Endothelial cell of umbilical vein (primary cell): ENCODE data around the gene ADARB1. TPM values are rescaled to one million over a fixed set of nuclear protein-coding genes. Genes with fewer than 3 reads are reported as not detected.
A peak's percentile ranks its signal among the peaks of the same experiment; 100 is the strongest.

Experiments used
- BruUV-seq: library from RNA; stranded (reverse); fragments of 400-500 nt; replicated peaks from 2 replicates; lab custom pipeline; 2021; lab: Mats Ljungman, UMichigan
- CTCF ChIA-PET: fragments of 300-600, 350-600 bp; sonication (Branson Sonifier 250); formaldehyde crosslinking; loops from one replicate; lab custom pipeline; 2021; ENCODE audit warnings: antibody characterized with exemption, inconsistent platforms; lab: Charles Lee
- POLR2A ChIA-PET: fragments of 300-600, 350-600 bp; sonication (Branson Sonifier 250); formaldehyde crosslinking; loops from one replicate; lab custom pipeline; 2021; ENCODE audit warnings: antibody characterized with exemption, inconsistent platforms; lab: Charles Lee
- DNase-seq: peaks from one replicate; pipeline ENCODE4 v3.0.0-alpha.2; 2011; ENCODE audit warnings: low read depth, low spot score
- FAIRE-seq: peaks from 2 replicates; lab custom pipeline; 2011; peaks lifted over from hg19 to GRCh38; lab: Jason Lieb, UNC
- H2AFZ ChIP-seq: 2 replicates; pipeline ENCODE4 v1.6.0; 2012; ENCODE audit warnings: low read depth, low read length, control low read depth, inconsistent platforms
- H3K27ac ChIP-seq: 2 replicates; pipeline ENCODE4 v1.5.1; 2011; ENCODE audit warnings: low read depth, mild to moderate bottlenecking, control low read depth, low read length, moderate library complexity; ENCODE audit not compliant: insufficient read depth
- H3K27me3 ChIP-seq, 2 experiments: 2 replicates each; pipeline versions ENCODE4 v1.6.0 to v1.6.1; 2011; ENCODE audit warnings: low read length in 2 of 2, mixed read lengths in 1 of 2; ENCODE audit not compliant: control insufficient read depth in 2 of 2, insufficient read depth in 2 of 2
- H3K36me3 ChIP-seq, 2 experiments: 2 replicates in 1 of 2; 3 replicates in 1 of 2; pipeline ENCODE4 v1.5.1; 2011; ENCODE audit warnings: low read length in 2 of 2, mild to moderate bottlenecking in 1 of 2, moderate library complexity in 1 of 2; ENCODE audit not compliant: control insufficient read depth in 2 of 2, insufficient read depth in 2 of 2; ENCODE audit errors: extremely low read depth in 1 of 2
- H3K4me1 ChIP-seq: 3 replicates; pipeline ENCODE4 v1.5.1; 2011; ENCODE audit warnings: mild to moderate bottlenecking, low read length; ENCODE audit not compliant: control insufficient read depth, insufficient read depth; ENCODE audit errors: extremely low read depth
- H3K4me2 ChIP-seq: 2 replicates; pipeline ENCODE4 v1.6.1; 2011; ENCODE audit warnings: low read length, control low read depth, mixed read lengths; ENCODE audit not compliant: insufficient read depth
- H3K4me3 ChIP-seq, 3 experiments: fragments of 200-600 bp in 1 of 3; sonication (generic), shearing (Covaris generic) in 1 of 3; replicated peaks in 1 of 3; 2 replicates each; pipeline ENCODE4 v1.5.1; 2011 to 2016; ENCODE audit warnings: control low read depth in 3 of 3, low read length in 3 of 3, mild to moderate bottlenecking in 2 of 3, inconsistent platforms in 1 of 3, low read depth in 1 of 3, moderate library complexity in 1 of 3; ENCODE audit not compliant: insufficient read depth in 1 of 3
- H3K79me2 ChIP-seq: 2 replicates; pipeline ENCODE4 v1.6.0; 2012; ENCODE audit warnings: low read length, inconsistent platforms; ENCODE audit not compliant: control insufficient read depth, insufficient read depth
- H3K9ac ChIP-seq: replicated peaks from 2 replicates; pipeline ENCODE3; 2011; ENCODE audit warnings: low read length, control low read depth; ENCODE audit not compliant: insufficient read depth; ENCODE audit errors: extremely low read depth
- H3K9me1 ChIP-seq: replicated peaks from 3 replicates; pipeline ENCODE4 v1.6.0; 2011; ENCODE audit warnings: mild to moderate bottlenecking, low read length; ENCODE audit not compliant: control insufficient read depth, insufficient read depth; ENCODE audit errors: extremely low read depth
- H3K9me3 ChIP-seq: replicated peaks from 2 replicates; pipeline ENCODE4 v1.5.1; 2012; ENCODE audit warnings: low read length, inconsistent platforms; ENCODE audit not compliant: control insufficient read depth, insufficient read depth
- H4K20me1 ChIP-seq: replicated peaks from 2 replicates; pipeline ENCODE3; 2011; ENCODE audit warnings: mild to moderate bottlenecking, low read length; ENCODE audit not compliant: control insufficient read depth, insufficient read depth; ENCODE audit errors: extremely low read depth
- EZH2 ChIP-seq: IDR thresholded peaks from 2 replicates; pipeline ENCODE4 v1.6.1; 2012; ENCODE audit warnings: borderline replicate concordance, low read depth, mild to moderate bottlenecking, moderate library complexity, low read length, inconsistent platforms; ENCODE audit not compliant: severe bottlenecking
- FOS ChIP-seq: IDR thresholded peaks from 2 replicates; pipeline ENCODE4 v1.6.1; 2011; ENCODE audit warnings: mild to moderate bottlenecking, low read length, moderate library complexity, borderline replicate concordance; ENCODE audit not compliant: insufficient read depth
- GATA2 ChIP-seq: IDR thresholded peaks from 2 replicates; pipeline ENCODE4 v1.7.0; 2011; ENCODE audit warnings: low read depth, mild to moderate bottlenecking, moderate library complexity, mixed read lengths, low read length; ENCODE audit not compliant: insufficient read length, insufficient read depth
- JUN ChIP-seq: IDR thresholded peaks from 2 replicates; pipeline ENCODE4 v1.6.1; 2011; ENCODE audit warnings: borderline replicate concordance, low read depth; ENCODE audit not compliant: insufficient read length, insufficient read depth
- MYC ChIP-seq: IDR thresholded peaks from one replicate; pipeline ENCODE4 v1.6.1; 2011; ENCODE audit warnings: mild to moderate bottlenecking, low read depth, low read length
- POLR2A ChIP-seq: IDR thresholded peaks from 2 replicates; pipeline ENCODE4 v1.6.1; 2012; ENCODE audit warnings: low read depth, mild to moderate bottlenecking, control low read depth, low read length
- POLR2AphosphoS5 ChIP-seq: IDR thresholded peaks from 2 replicates; pipeline ENCODE4 v1.6.1; 2012; ENCODE audit warnings: low read depth, mild to moderate bottlenecking, control low read depth, low read length, moderate library complexity; ENCODE audit not compliant: insufficient read depth
- dilution Hi-C: fragments of 300-500 bp; cut with MboI; formaldehyde crosslinking; loops from one replicate; pipeline ENCODE4 v1.15.0; 2019; ENCODE audit warnings: low sequenced_read_pairs; ENCODE audit not compliant: extremely low pct_ligation_motif_present
- intact Hi-C: fragments of 100-400 bp; cut with micrococcal nuclease; formaldehyde crosslinking; loops from one replicate; pipeline ENCODE4 v1.10.0; 2022
- polyA plus RNA-seq, 4 experiments: library from polyadenylated mRNA; depleted of rRNA in 3 of 4; stranded (reverse) in 3 of 4; unstranded in 1 of 4; fragments of >200 nt; gene quantifications; 2 replicates each; pipeline versions ENCODE4 v1.2.1 to v1.2.3, GENCODE V29; 2011 to 2012; ENCODE audit warnings: missing spikeins in 1 of 4
- total RNA-seq: library from RNA; stranded (reverse); gene quantifications from 2 replicates; pipeline ENCODE4 v1.2.3, GENCODE V29; 2021
- TF ChIP-seq, protein P1 (sequence below), 2 donors: IDR thresholded peaks; 1 replicate in 1 of 2; 2 replicates in 1 of 2; pipeline ENCODE4 v1.5.1; 2011; ENCODE audit warnings: low read length in 2 of 2, mild to moderate bottlenecking in 2 of 2, moderate library complexity in 2 of 2, control low read depth in 1 of 2, inconsistent platforms in 1 of 2, low read depth in 1 of 2; ENCODE audit not compliant: insufficient read depth in 1 of 2; ENCODE audit errors: extremely low read depth in 1 of 2
- TF ChIP-seq, protein P2 (sequence below): IDR thresholded peaks from 2 replicates; pipeline ENCODE4 v1.6.1; 2011; ENCODE audit not compliant: insufficient read depth, insufficient read length

ADARB1 gene
- total and polyA plus RNA-seq, 2 donors (not counting 3 experiments of a cell fraction or from before 2014, with no cell fraction given) = 32.5 to 54.3 TPM

DNA sequence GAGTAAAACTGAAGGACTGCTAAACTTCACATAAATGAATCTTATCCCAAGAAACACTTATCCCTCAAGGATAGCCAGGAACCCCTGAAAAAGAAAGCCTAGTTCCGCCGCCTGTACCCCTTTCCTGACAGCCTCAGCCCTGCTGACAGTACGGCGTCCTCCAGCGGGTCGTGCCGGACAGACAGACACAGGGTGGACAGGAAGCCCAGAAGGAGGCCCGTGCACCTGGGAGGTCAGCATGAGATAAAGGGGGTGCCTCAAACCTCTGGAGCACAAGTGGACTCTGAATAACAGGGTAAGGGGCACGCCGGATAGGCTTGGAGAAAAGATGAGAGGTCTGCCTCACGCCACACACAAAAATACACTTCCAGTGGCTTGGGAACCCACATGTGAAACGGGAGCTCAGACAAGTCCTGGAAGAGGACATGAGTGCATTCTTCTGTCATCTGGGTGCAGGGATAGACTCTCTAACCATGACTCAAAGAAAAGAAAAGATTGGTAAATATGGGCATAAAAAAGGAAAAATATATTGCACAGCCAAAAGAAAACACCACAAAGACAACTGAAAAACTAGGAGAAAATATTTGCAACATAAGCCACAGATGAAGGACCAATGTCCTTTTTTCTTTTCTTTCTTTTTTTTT, 17.3 kb upstream of the ADARB1 start:
- H3K27me3 ChIP-seq = no peaks in the 10 kb centered on the region
- H4K20me1 ChIP-seq = no peaks in the 10 kb centered on the region
- H3K36me3 ChIP-seq = no peaks in the 10 kb centered on the region
- H3K4me3 ChIP-seq = no peak overlapping the region
- intact Hi-C loops (no loop called here), dilution Hi-C loops (no loop called here)
- TF ChIP-seq GATA2 (no peak), POLR2A (no peak)
- TF ChIP-seq, protein P1, sequence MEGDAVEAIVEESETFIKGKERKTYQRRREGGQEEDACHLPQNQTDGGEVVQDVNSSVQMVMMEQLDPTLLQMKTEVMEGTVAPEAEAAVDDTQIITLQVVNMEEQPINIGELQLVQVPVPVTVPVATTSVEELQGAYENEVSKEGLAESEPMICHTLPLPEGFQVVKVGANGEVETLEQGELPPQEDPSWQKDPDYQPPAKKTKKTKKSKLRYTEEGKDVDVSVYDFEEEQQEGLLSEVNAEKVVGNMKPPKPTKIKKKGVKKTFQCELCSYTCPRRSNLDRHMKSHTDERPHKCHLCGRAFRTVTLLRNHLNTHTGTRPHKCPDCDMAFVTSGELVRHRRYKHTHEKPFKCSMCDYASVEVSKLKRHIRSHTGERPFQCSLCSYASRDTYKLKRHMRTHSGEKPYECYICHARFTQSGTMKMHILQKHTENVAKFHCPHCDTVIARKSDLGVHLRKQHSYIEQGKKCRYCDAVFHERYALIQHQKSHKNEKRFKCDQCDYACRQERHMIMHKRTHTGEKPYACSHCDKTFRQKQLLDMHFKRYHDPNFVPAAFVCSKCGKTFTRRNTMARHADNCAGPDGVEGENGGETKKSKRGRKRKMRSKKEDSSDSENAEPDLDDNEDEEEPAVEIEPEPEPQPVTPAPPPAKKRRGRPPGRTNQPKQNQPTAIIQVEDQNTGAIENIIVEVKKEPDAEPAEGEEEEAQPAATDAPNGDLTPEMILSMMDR (IDR thresholded peaks at IDR 0.05; ENCODE audit: extremely low read depth in 1 of 2, insufficient read depth in 1 of 2, low read depth in 1 of 2, low read length in 2 of 2) = no peak
- TF ChIP-seq, protein P2, sequence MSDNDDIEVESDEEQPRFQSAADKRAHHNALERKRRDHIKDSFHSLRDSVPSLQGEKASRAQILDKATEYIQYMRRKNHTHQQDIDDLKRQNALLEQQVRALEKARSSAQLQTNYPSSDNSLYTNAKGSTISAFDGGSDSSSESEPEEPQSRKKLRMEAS = no peak
- FAIRE-seq = peak; percentile 12
- no peaks in the 10 kb centered on the region for H3K9me1 ChIP-seq
- ChIA-PET POLR2A (no interaction called here), CTCF (interaction anchor here (1.3 kb wide), 1 partner anchor 71 kb away, joined by 7 read pairs; no protein-coding TSS in a partner anchor)
- no peaks in the 10 kb centered on the region for H3K79me2 ChIP-seq
- H3K27ac ChIP-seq = peak overlapping the region; percentile 68
- H3K9ac ChIP-seq = no peak overlapping the region
- H3K4me2 ChIP-seq = peak overlapping the region; percentile 80
- no peak for DNase-seq
- no peaks in the 10 kb centered on the region for H3K9me3 ChIP-seq
- peaks cover 17% of the 10 kb centered on the region for H3K4me1 ChIP-seq
- no TSS peak for BruUV-seq
- H2AFZ ChIP-seq = peak overlapping the region; percentile 11

DNA sequence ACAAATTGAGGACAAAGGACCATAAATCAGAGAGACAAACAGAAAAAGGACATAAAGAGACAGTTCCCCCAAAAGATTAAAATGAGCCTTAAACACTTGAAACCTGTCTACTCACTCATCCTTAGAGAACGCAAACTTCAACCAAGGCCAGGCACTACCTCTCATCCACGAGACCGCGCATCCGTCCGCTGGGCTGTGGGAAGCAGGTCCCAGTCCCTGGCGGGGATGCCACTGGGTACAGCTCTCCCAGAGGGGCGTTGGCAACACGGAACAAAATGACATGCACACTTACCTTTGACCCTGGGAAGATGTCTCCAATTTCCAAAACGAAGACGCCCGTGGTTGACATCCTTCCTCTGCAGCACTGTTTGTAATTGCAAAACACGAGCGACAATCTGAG, 16.5 kb upstream of the ADARB1 start:
- no TSS peak for BruUV-seq
- peaks cover 17% of the 10 kb centered on the region for H3K4me1 ChIP-seq
- H3K4me2 ChIP-seq = no peak overlapping the region
- no peak overlapping the region for H2AFZ ChIP-seq
- no peaks in the 10 kb centered on the region for H3K79me2 ChIP-seq
- ChIA-PET POLR2A (no interaction called here), CTCF (no interaction called here)
- dilution Hi-C loops (no loop called here), intact Hi-C loops (no loop called here)
- no peaks in the 10 kb centered on the region for H3K27me3 ChIP-seq
- no peak for FAIRE-seq
- DNase-seq = no peak
- no peak overlapping the region for H3K27ac ChIP-seq
- no peaks in the 10 kb centered on the region for H3K9me3 ChIP-seq
- H3K4me3 ChIP-seq = no peak overlapping the region
- no peak for TF ChIP-seq EZH2
- TF ChIP-seq GATA2 = no peak
- no peak for TF ChIP-seq FOS
- TF ChIP-seq JUN = no peak
- TF ChIP-seq, protein P1 (IDR thresholded peaks at IDR 0.05; ENCODE audit: extremely low read depth in 1 of 2, insufficient read depth in 1 of 2, low read depth in 1 of 2, low read length in 2 of 2) = no peak
- TF ChIP-seq MYC = no peak
- TF ChIP-seq POLR2A = no peak
- no peak for TF ChIP-seq POLR2AphosphoS5
- TF ChIP-seq, protein P2 = no peak
- no peaks in the 10 kb centered on the region for H4K20me1 ChIP-seq
- no peaks in the 10 kb centered on the region for H3K9me1 ChIP-seq
- H3K36me3 ChIP-seq = no peaks in the 10 kb centered on the region
- no peak overlapping the region for H3K9ac ChIP-seq
